Activated T-cell treated with anti-CD3 and anti-CD28 coated beads, Interleukin-2, amount 50 U/mL, for 48 hours (primary cell): Measurements from ENCODE around the gene USH1G.
A peak's percentile ranks its signal among the peaks of the same experiment; 100 is the strongest.
"Not testable (repeated sequence)": the region's sequence is repeated elsewhere in the genome, so short reads cannot be mapped to it uniquely, and the experiment has no call there.

Experiments used
- DNase-seq, 2 experiments: peaks; one replicate each; pipeline ENCODE4 v3.0.0-alpha.2; 2020

USH1G gene

DNA sequence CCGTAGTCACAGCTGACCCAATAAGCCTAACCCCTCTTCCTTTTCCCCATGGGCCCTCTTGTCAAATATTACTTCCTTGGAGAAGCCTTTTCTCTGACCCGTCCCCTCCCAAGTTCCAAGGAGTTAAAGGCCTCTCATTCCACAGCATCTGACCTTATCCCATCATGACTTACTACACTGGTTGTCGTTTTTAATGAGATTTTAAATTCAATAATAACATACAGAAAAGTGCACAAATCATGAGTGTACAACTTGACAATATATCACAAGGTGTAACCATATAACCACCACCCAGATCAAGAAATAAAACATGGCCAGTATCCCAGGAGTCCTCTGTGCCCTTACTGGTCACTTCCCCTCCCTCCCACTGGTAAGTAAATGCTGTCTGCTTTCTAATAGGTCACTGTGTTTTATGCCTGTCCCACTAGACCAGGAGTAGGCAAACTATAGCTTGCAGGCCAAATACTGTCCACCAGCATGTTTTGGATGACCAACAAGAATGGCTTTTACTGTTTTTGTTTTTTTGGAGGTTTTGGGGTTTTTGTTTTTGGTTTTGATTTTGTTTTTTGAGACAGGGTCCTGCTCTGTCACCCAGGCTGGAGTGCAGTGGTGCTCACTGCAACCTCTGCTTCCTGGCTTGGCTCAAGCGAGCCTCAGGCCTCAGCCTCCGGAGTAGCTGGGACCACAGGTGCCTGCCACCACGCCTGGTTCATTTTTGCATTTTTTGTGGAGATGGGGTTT lies 49.0 kb downstream of the USH1G start:
- no peak for DNase-seq

DNA sequence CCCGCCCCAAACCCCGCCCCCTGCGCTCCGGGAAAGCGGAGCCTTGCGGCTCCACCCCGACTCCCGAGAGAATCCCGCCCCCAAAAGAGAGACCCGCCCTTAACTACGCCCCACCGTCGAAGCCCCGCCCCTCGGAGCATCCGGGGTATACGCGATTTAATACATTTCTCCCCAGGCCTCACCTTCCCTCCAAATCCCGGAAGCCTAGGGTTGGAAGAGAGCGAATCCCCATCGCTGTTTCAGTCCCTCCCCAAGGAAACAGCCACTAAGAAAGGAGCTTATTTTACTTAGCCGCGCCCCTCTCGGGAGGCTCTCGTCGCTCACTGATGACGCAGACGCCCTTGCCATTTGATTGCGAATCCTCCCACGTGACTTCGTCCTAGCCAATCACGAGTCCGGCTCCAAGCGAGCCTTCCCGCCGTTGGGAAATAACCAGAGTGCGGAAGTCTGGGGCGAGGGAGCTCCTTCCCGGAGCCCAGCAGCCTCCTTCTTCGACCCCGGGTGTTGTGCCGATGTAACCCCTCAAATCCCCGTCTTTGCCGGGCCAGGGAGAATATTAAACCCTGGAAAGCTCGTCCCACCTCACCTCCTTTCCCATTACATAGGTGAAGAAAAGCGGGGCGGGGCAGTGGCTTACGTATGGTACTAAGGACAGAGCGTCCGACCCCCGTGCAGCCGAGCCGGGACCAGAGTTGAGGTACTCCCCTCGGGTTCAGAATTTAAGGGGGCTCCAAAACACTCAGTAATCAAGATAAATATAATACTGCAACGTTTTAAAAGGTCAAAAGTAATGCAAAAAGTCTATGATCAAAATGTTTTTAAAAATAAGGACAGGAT lies 49.8 kb downstream of the USH1G start:
- DNase-seq: peak; percentile 99 to 100

DNA sequence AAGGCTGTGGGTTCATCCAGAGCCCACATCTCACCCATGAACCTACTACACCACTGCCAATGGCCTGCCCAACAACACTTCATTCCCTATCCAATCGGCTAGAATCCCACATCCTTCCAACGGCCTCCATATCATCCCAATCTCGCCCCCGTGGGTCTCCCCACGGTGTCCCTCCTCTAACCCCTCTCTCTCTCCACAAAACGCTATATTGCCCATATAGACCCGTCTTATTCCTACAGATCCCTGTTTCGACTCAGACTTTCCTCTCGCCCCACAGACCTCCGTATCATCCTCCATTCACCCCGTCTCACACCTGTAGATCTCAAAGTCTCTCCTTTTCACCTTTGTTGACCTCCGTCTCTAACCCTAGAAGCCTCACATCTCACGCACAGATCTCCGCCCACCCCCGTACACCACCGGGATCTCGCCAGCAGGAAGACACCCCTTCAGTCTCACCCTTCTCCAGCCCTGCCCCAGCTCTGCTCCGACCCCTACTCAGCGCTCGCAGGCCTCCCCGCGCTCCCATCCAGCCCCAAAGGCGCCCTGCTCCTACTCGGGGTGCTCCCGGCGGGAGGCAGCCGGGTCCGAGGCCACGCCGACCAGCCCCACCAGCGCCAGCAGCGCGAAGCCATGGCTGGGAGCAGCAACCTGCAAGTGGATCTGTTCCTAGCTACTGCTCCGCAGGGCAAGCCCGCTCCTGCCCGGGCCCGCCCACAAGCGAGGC lies 50.6 kb downstream of the USH1G start, which contains the start of gene FDXR:
Gene FDXR (minus strand): TSS at position 682 of the 724 bp plus-strand sequence. CDS start 50 bp downstream, at position 632.
- DNase-seq: no peak

DNA sequence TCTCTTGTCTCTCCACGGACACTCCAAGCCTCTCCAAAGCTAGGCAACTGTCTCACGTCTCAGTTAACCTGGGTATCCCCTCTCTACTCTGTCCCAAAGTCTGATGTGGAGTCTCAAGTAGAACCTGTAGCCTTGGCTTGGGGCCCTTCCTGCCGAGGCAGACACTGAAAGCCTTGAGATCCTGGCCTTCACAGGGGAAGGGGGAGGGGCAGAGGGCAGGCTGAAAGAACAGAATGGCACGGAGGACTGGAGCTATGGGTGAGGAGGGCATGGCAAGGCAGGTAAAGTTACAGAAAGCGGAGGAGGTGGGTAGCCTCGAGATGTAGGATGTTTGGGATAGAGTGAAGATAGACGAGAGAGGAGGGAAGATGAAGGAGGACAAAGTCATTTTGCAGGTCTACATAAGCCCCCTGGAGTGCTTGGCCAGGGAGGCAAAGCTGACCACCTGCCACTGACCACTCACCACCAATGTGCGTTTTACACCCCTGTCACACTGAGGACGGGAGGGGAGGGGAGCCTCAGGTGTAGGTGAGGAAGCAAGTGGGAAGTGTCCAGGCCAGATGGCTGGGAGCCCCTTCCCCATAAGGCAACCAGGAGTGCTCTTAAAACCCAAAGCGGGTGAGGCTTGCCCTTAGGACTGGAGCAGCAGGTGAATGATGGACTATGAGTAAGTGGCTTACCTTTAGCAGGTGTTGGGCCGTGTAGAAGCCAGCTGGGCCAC lies 51.5 kb downstream of the USH1G start:
- DNase-seq: no peak

DNA sequence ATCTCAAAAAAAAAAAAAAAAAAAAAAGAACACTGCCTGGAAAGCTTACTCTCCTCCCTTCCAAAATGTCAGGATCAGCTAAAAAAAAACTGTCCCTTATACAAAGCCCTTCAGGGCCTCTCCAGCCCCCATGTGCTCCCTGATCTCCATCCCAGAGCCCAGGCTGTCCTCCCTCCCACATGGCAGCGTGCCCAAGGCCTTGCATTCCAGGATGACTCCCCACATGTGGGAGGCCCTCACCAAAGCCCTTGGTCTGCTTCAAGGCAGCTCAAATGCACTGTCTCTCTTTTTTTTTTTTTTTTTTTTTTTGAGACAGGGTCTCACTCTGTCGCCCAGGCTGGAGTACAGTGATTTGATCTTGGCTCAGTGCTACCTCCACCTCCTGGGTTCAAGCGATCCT lies 52.5 kb downstream of the USH1G start:
- no peak for DNase-seq

DNA sequence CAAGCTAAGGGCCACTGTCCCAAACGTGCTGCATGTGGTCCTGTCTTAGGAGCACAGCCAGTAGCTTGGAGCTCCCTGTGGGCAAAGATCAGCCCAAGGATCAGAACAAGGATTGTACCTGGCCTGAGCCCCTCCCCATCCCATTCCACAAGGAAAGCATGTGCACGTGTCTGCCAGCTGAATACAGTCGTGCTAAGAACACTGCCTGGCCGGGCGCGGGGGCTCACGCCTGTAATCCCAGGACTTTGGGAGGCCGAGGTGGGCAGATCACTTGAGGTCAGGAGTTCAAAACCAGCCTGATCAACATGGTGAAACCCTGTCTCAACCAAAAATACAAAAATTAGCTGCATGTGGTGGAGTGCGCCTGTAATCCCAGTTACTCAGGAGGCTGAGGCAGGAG lies 53.0 kb downstream of the USH1G start:
- not testable (repeated sequence) for DNase-seq

DNA sequence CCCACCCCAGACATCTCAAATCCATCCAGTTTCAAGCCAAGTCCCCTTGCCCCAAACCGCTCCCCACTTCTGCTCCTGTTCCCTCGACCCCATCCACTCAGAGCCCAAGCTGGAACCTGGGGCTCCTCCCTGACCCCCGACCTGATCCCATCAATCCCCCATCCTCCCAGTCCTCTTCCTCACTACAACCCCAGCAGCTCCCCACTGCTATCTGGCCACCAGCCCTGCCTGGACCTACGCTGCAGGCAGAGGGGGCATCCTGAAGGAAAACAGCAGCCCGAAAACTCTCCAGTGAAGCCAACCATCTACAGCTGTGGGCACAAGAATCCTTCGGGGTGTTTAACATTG lies 54.2 kb downstream of the USH1G start:
- no peak for DNase-seq

DNA sequence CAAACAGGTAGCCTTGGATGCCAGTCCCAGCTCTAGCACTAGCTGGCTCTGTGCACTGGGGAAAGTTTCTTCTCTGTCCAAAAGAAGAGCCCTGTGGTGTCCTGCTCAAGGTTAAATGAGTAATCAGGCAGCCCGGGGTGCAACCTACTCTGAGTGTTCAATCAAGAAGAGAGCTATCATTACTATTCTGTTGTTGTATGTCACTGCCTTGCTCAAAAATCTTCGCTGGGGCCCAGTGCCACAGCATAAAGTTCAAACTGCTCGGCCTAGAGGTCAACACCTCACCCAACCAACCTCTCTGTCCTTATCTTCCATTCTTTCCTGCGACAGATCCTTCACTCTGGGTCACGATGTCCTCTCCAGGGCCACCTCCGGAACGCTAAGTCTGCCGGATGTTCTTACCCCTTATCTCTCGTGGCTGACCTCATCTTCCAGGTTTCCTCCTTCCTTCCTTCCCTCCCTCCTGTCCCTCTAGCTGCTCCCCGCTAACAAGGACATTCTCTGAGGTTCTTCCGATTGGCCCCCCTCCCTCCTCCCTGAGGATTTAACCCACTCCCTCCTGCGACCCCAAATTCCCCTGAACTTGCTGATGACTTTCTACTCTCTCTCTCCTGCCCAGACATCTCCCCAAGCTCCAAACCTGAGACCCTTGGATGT lies 54.7 kb downstream of the USH1G start:
- DNase-seq: no peak

DNA sequence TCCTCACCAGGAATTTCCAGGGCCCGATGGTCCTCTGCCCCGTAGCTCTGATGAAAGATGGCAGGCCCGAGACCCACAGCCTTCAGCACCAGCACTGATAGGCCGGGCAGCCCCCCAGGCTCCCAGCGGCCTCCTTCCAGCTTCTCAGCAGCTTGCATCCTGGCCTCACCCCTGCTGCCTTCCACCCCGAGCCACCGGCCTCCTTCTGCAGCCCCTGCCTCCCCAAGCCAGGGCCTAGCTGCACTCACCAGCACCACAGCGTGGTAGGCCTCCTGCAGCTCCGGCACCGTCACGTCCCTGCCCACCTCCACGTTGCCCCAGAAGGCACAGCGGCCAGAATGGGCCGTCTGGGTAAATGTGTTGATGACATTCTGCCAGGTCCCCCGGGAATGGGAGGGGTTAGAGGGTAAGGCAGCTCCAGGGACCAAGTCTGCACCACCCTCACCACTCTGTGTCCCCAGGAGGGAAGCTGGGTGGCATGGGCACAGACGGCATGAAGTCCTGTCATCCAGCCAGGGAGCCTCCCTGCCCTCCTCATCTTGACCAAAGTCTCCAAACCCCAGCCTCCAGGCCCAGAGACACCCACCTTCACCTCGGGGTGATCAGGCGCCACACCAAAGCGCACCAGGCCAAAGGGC lies 56.7 kb downstream of the USH1G start:
- no peak for DNase-seq
